GM18907 (cell line): Measurements from ENCODE around the gene FOXF2.

Source experiments
- ATAC-seq: cut with Tn5 transposase; IDR thresholded peaks from one replicate; pipeline ENCODE4 v1.9.1; 2021; ENCODE audit warnings: mild to moderate bottlenecking, moderate library complexity; ENCODE audit not compliant: unreplicated experiment

The FOXF2 gene

DNA sequence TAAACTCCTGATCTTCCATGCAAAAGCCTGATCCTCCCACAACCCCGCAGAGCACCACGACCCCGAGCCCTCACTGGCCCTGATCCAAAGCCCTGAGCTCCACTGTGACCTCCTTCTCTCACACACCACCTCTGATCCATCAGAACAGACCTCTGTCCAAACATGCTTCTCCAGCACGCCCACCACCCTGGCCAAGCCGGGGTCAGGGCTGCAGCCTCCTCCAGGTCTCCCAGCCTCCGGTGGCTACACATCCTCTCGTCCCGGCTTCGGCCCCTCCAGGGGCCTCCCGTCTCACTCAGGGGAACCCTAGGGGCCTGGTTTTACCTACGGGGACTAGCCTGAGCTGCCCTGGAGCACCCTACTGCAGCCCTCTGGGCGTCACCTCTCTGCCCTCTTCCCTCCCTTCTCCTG, 49.1 kb downstream of the FOXF2 start:
- ATAC-seq: no peak

GRCh38 chr6:1439349-1439748, 50.0 kb downstream of the FOXF2 start:
- ATAC-seq: no peak

- no peak for ATAC-seq
These were observed 53.6 kb downstream of the FOXF2 start for GRCh38 chr6:1442929-1443328.
